Measurements from ENCODE around the gene SYNJ2.

Gene SYNJ2

DNA sequence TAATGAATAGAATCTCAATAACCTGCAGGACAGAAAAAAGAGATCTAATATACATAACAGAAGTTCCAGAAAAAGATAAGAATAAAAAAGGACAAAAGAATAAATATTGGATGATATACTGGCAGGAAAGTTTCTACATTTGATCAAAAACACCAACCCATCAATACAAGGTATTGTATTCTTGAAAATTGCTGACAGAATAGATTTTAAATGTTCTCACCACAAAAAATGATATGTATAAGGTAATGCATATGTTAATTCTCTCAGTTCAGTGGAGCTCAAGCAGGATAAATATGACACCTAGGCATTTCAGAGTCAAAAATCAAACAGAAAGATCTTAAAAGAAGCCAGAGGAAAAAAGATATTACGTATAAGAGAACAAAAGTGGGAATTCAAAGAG is 142.6 kb downstream of the SYNJ2 start:
- no peak for DNase-seq (ENCODE audit: low spot score)
- no peak overlapping the region for H2BK15ac ChIP-seq (ENCODE audit: low read length)
- no peak overlapping the region for H4K8ac ChIP-seq (ENCODE audit: low read depth, low read length)
- H3K4ac ChIP-seq (ENCODE audit: low read length): no peak overlapping the region
- H4K91ac ChIP-seq (ENCODE audit: low read depth, low read length, poor library complexity): no peak overlapping the region
- H3K9me3 ChIP-seq (replicated peaks in 1 of 2; ENCODE audit: control insufficient read depth in 2 of 2, insufficient read depth in 1 of 2, low read depth in 1 of 2, low read length in 2 of 2): peaks cover 0 to 18% of the 10 kb centered on the region in 2 donors
- H2BK12ac ChIP-seq (ENCODE audit: low read length): no peak overlapping the region
- H3K9ac ChIP-seq (ENCODE audit: low read depth, low read length, poor library complexity): no peak overlapping the region
- H3K23ac ChIP-seq (ENCODE audit: low read depth, low read length, poor library complexity): no peak overlapping the region
- no peak overlapping the region for H2AK5ac ChIP-seq (ENCODE audit: low read depth, low read length)
- H3K4me3 ChIP-seq (ENCODE audit: low read length in 2 of 2): no peak overlapping the region
- H3K18ac ChIP-seq (ENCODE audit: low read length): no peak overlapping the region
- no peak overlapping the region for H2BK120ac ChIP-seq (ENCODE audit: low read depth, low read length)
- H3K79me1 ChIP-seq (ENCODE audit: low read depth, low read length): no peaks in the 10 kb centered on the region
- H3K4me1 ChIP-seq (ENCODE audit: control insufficient read depth in 2 of 2, insufficient read depth in 1 of 2, low read depth in 1 of 2, low read length in 2 of 2): peaks cover 1 to 2% of the 10 kb centered on the region in 2 donors
- no peak overlapping the region for H3K14ac ChIP-seq (ENCODE audit: low read length)
- no peak overlapping the region for H2BK5ac ChIP-seq (ENCODE audit: low read length)
- no peak overlapping the region for H3K4me2 ChIP-seq (ENCODE audit: insufficient read depth, low read length, poor library complexity, severe bottlenecking)
- no peak overlapping the region for H3K27ac ChIP-seq (replicated peaks; ENCODE audit: low read length)
- H3K27me3 ChIP-seq (ENCODE audit: control insufficient read depth in 3 of 3, insufficient read depth in 3 of 3, low read depth in 1 of 3, low read length in 3 of 3): no peaks in the 10 kb centered on the region
- WGBS, 2 donors (ENCODE audit: extremely low coverage in 2 of 2, insufficient read length in 2 of 2, insufficient replicate concordance in 1 of 2): no CpG with 5 or more reads among the region's 1 CpG
- peaks cover 2 to 35% of the 10 kb centered on the region in 2 donors for H3K36me3 ChIP-seq (replicated peaks in 1 of 2; ENCODE audit: control insufficient read depth in 2 of 2, insufficient read depth in 2 of 2, low read length in 2 of 2)
- no peak overlapping the region for H2AFZ ChIP-seq (ENCODE audit: low read length)

DNA sequence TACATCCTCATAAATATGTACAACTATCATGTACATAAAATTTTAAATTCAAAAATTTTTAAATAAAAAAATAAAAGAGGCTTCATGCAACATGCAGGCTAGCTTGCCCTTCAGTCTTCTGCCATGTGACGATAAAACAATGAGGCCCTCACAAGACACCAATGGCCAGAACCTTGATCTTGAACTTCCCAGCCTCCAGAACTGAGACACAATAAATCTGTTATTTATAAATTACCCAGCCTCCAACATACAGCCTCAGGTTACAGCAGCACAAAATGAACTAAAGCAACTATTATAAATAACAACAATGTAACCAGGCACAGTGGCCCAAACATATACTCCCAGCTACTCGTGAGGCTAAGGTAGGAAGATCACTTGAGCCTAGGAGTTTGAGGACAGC is 143.6 kb downstream of the SYNJ2 start:
- Histone ChIP-seq H3K27me3 (ENCODE audit: control insufficient read depth in 3 of 3, insufficient read depth in 3 of 3, low read depth in 1 of 3, low read length in 3 of 3) (no peaks in the 10 kb centered on the region), H3K79me1 (ENCODE audit: low read depth, low read length) (no peaks in the 10 kb centered on the region), H3K4me3 (ENCODE audit: low read length in 2 of 2) (no peak overlapping the region), H2AK5ac (ENCODE audit: low read depth, low read length) (no peak overlapping the region), H3K9ac (ENCODE audit: low read depth, low read length, poor library complexity) (no peak overlapping the region), H3K23ac (ENCODE audit: low read depth, low read length, poor library complexity) (no peak overlapping the region), H3K27ac (replicated peaks; ENCODE audit: low read length) (no peak overlapping the region), H3K9me3 (replicated peaks in 1 of 2; ENCODE audit: control insufficient read depth in 2 of 2, insufficient read depth in 1 of 2, low read depth in 1 of 2, low read length in 2 of 2) (peaks cover 0 to 18% of the 10 kb centered on the region in 2 donors), H3K4me1 (ENCODE audit: control insufficient read depth in 2 of 2, insufficient read depth in 1 of 2, low read depth in 1 of 2, low read length in 2 of 2) (peaks cover 1 to 2% of the 10 kb centered on the region in 2 donors), H3K4me2 (ENCODE audit: insufficient read depth, low read length, poor library complexity, severe bottlenecking) (no peak overlapping the region), H2BK15ac (ENCODE audit: low read length) (no peak overlapping the region), H2AFZ (ENCODE audit: low read length) (no peak overlapping the region), H4K8ac (ENCODE audit: low read depth, low read length) (no peak overlapping the region), H3K36me3 (replicated peaks in 1 of 2; ENCODE audit: control insufficient read depth in 2 of 2, insufficient read depth in 2 of 2, low read length in 2 of 2) (peaks cover 2 to 31% of the 10 kb centered on the region in 2 donors), H3K4ac (ENCODE audit: low read length) (no peak overlapping the region), H2BK120ac (ENCODE audit: low read depth, low read length) (no peak overlapping the region), H2BK5ac (ENCODE audit: low read length) (no peak overlapping the region), H3K18ac (ENCODE audit: low read length) (no peak overlapping the region), H4K91ac (ENCODE audit: low read depth, low read length, poor library complexity) (no peak overlapping the region), H3K14ac (ENCODE audit: low read length) (no peak overlapping the region), H2BK12ac (ENCODE audit: low read length) (no peak overlapping the region)
- WGBS, 2 donors (ENCODE audit: extremely low coverage in 2 of 2, insufficient read length in 2 of 2, insufficient replicate concordance in 1 of 2): no CpG with 5 or more reads among the region's 2 CpGs
- no peak for DNase-seq (ENCODE audit: low spot score)

DNA sequence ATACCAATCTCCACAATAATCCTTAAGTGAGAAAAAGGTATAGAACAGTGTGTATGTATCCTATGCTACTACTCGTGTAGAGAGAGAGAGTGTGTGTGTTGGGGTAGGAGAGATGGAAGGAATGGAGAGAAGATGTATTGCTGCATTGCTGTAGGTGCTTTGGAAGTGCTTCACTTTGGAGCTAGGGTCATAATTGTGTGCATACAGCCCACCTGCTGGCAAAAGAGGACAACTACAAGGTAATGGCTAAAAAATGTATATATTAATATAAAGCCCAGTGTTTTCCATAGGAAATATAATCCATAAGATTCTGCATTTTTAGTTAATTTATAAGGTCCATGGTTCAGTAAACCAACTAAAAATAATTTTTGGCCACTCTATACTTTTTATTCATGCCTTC is 150.3 kb downstream of the SYNJ2 start:
- H3K79me1 ChIP-seq (ENCODE audit: low read depth, low read length): peaks cover 2% of the 10 kb centered on the region
- H3K4me3 ChIP-seq (ENCODE audit: low read length in 2 of 2): no peak overlapping the region
- peaks cover 2 to 8% of the 10 kb centered on the region in 2 donors for H3K36me3 ChIP-seq (replicated peaks in 1 of 2; ENCODE audit: control insufficient read depth in 2 of 2, insufficient read depth in 2 of 2, low read length in 2 of 2)
- H2BK15ac ChIP-seq (ENCODE audit: low read length): no peak overlapping the region
- H2AK5ac ChIP-seq (ENCODE audit: low read depth, low read length): no peak overlapping the region
- H3K14ac ChIP-seq (ENCODE audit: low read length): no peak overlapping the region
- H4K91ac ChIP-seq (ENCODE audit: low read depth, low read length, poor library complexity): no peak overlapping the region
- no peak for DNase-seq (ENCODE audit: low spot score)
- H3K4me1 ChIP-seq (ENCODE audit: control insufficient read depth in 2 of 2, insufficient read depth in 1 of 2, low read depth in 1 of 2, low read length in 2 of 2): no peaks in the 10 kb centered on the region
- no peak overlapping the region for H2BK5ac ChIP-seq (ENCODE audit: low read length)
- no peak overlapping the region for H2BK120ac ChIP-seq (ENCODE audit: low read depth, low read length)
- no peak overlapping the region for H3K4ac ChIP-seq (ENCODE audit: low read length)
- H3K18ac ChIP-seq (ENCODE audit: low read length): no peak overlapping the region
- no peak overlapping the region for H4K8ac ChIP-seq (ENCODE audit: low read depth, low read length)
- no peak overlapping the region for H3K23ac ChIP-seq (ENCODE audit: low read depth, low read length, poor library complexity)
- WGBS, 2 donors (ENCODE audit: extremely low coverage in 2 of 2, insufficient read length in 2 of 2, insufficient replicate concordance in 1 of 2): no CpG with 5 or more reads among the region's 1 CpG
- H3K27ac ChIP-seq (replicated peaks; ENCODE audit: low read length): no peak overlapping the region
- H3K4me2 ChIP-seq (ENCODE audit: insufficient read depth, low read length, poor library complexity, severe bottlenecking): no peak overlapping the region
- no peaks in the 10 kb centered on the region for H3K27me3 ChIP-seq (ENCODE audit: control insufficient read depth in 3 of 3, insufficient read depth in 3 of 3, low read depth in 1 of 3, low read length in 3 of 3)
- no peak overlapping the region for H2AFZ ChIP-seq (ENCODE audit: low read length)
- no peaks in the 10 kb centered on the region for H3K9me3 ChIP-seq (replicated peaks in 1 of 2; ENCODE audit: control insufficient read depth in 2 of 2, insufficient read depth in 1 of 2, low read depth in 1 of 2, low read length in 2 of 2)
- H3K9ac ChIP-seq (ENCODE audit: low read depth, low read length, poor library complexity): no peak overlapping the region
- H2BK12ac ChIP-seq (ENCODE audit: low read length): no peak overlapping the region

DNA sequence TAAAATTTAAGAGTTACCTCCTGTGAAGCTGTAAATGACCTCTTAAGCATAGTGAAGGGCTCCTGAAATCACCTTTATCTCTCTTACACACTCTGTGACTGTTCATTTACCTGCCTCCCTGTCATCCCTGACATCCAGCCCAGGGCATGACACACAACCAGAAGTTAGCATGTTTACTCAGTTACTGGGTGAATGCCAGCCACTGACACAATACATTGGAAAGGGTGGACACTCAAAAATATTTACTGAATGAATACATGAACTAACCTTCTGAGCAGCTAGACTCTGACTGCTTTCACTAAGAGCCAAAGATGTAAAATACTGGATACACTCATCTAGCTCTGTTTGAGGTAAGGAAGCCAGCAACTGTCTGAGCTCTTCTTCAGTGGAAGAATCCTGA is 161.1 kb downstream of the SYNJ2 start:
- Histone ChIP-seq H4K8ac (ENCODE audit: low read depth, low read length) (no peak overlapping the region), H3K79me1 (ENCODE audit: low read depth, low read length) (no peaks in the 10 kb centered on the region), H3K14ac (ENCODE audit: low read length) (no peak overlapping the region), H2BK12ac (ENCODE audit: low read length) (no peak overlapping the region), H3K23ac (ENCODE audit: low read depth, low read length, poor library complexity) (no peak overlapping the region), H4K91ac (ENCODE audit: low read depth, low read length, poor library complexity) (no peak overlapping the region), H2BK15ac (ENCODE audit: low read length) (no peak overlapping the region), H2AK5ac (ENCODE audit: low read depth, low read length) (no peak overlapping the region), H3K27me3 (ENCODE audit: control insufficient read depth in 3 of 3, insufficient read depth in 3 of 3, low read depth in 1 of 3, low read length in 3 of 3) (no peaks in the 10 kb centered on the region), H3K18ac (ENCODE audit: low read length) (no peak overlapping the region), H3K9ac (ENCODE audit: low read depth, low read length, poor library complexity) (no peak overlapping the region), H3K4me1 (ENCODE audit: control insufficient read depth in 2 of 2, insufficient read depth in 1 of 2, low read depth in 1 of 2, low read length in 2 of 2) (no peaks in the 10 kb centered on the region), H3K4ac (ENCODE audit: low read length) (no peak overlapping the region), H2BK120ac (ENCODE audit: low read depth, low read length) (no peak overlapping the region), H2BK5ac (ENCODE audit: low read length) (no peak overlapping the region), H3K36me3 (replicated peaks in 1 of 2; ENCODE audit: control insufficient read depth in 2 of 2, insufficient read depth in 2 of 2, low read length in 2 of 2) (peaks cover 5 to 55% of the 10 kb centered on the region in 2 donors), H2AFZ (ENCODE audit: low read length) (no peak overlapping the region), H3K9me3 (replicated peaks in 1 of 2; ENCODE audit: control insufficient read depth in 2 of 2, insufficient read depth in 1 of 2, low read depth in 1 of 2, low read length in 2 of 2) (peaks cover 0 to 3% of the 10 kb centered on the region in 2 donors), H3K4me3 (ENCODE audit: low read length in 2 of 2) (no peak overlapping the region), H3K4me2 (ENCODE audit: insufficient read depth, low read length, poor library complexity, severe bottlenecking) (no peak overlapping the region), H3K27ac (replicated peaks; ENCODE audit: low read length) (no peak overlapping the region)
- no peak for DNase-seq (ENCODE audit: low spot score)
